WTC11 (cell line): Measurements from ENCODE around the gene ELP5.

ENCODE experiments used
- ATF2 ChIP-seq: sonication (generic); formaldehyde crosslinking; IDR thresholded peaks from 2 replicates; pipeline ENCODE4 v1.8.1; 2022; ENCODE audit warnings: low read depth, missing genetic modification reagents, borderline replicate concordance
- ATF3 ChIP-seq: sonication (generic); formaldehyde crosslinking; conservative IDR thresholded peaks from 2 replicates; pipeline ENCODE4 v1.8.1; 2022; ENCODE audit warnings: mild to moderate bottlenecking, missing genetic modification reagents
- CREB1 ChIP-seq: sonication (generic); formaldehyde crosslinking; IDR thresholded peaks from 2 replicates; pipeline ENCODE4 v1.8.0; 2023; ENCODE audit warnings: mild to moderate bottlenecking, missing genetic modification reagents
- CTCF ChIP-seq: fragments of 200-600 bp; IDR thresholded peaks from 2 replicates; pipeline ENCODE4 v1.8.0; 2022; ENCODE audit warnings: antibody characterized with exemption
- IRF2 ChIP-seq: sonication (generic); formaldehyde crosslinking; IDR thresholded peaks from 2 replicates; pipeline ENCODE4 v1.8.0; 2022; ENCODE audit warnings: low read depth, missing genetic modification reagents, borderline replicate concordance
- JUN ChIP-seq: sonication (generic); formaldehyde crosslinking; IDR thresholded peaks from 2 replicates; pipeline ENCODE4 v1.8.0; 2023; ENCODE audit warnings: mild to moderate bottlenecking, missing genetic modification reagents
- NFYB ChIP-seq: sonication (generic); formaldehyde crosslinking; conservative IDR thresholded peaks from 2 replicates; pipeline ENCODE4 v1.8.0; 2022; ENCODE audit warnings: low read depth, missing genetic modification reagents
- NR3C1 ChIP-seq: sonication (generic); formaldehyde crosslinking; conservative IDR thresholded peaks from 2 replicates; pipeline ENCODE4 v1.8.1; 2023; ENCODE audit warnings: low read depth, mild to moderate bottlenecking, missing genetic modification reagents
- ZNF512 ChIP-seq: sonication (generic); formaldehyde crosslinking; IDR thresholded peaks from 2 replicates; pipeline ENCODE4 v1.8.1; 2022; ENCODE audit warnings: missing genetic modification reagents, borderline replicate concordance

- TF ChIP-seq CTCF (no peak), JUN (no peak), NFYB (CRISPR knock-in tag) (no peak), CREB1 (CRISPR knock-in tag) (no peak), NR3C1 (no peak), ATF2 (CRISPR knock-in tag) (no peak), IRF2 (no peak), ATF3 (CRISPR knock-in tag) (no peak), ZNF512 (CRISPR knock-in tag) (no peak)
Observed at GRCh38 chr17:7208754-7209460, 43.1 kb upstream of the ELP5 start.
